Activated CD4-positive, CD25-positive, alpha-beta regulatory T cell treated with anti-CD3 and anti-CD28 coated beads, Interleukin-2, amount 50 U/mL, for 24 hours (primary cell): ENCODE measurements around the gene MYPN.
"Not testable (repeated sequence)": the region's sequence is repeated elsewhere in the genome, so short reads cannot be mapped to it uniquely, and the experiment has no call there.

ENCODE experiments used
- ATAC-seq, 2 donors: fragments of 150-1000 bp; cut with Tn5 transposase; one replicate each; pipeline ENCODE4 v1.10.0; 2021; ENCODE audit warnings: mild to moderate bottlenecking in 1 of 2, moderate library complexity in 1 of 2

MYPN gene

DNA sequence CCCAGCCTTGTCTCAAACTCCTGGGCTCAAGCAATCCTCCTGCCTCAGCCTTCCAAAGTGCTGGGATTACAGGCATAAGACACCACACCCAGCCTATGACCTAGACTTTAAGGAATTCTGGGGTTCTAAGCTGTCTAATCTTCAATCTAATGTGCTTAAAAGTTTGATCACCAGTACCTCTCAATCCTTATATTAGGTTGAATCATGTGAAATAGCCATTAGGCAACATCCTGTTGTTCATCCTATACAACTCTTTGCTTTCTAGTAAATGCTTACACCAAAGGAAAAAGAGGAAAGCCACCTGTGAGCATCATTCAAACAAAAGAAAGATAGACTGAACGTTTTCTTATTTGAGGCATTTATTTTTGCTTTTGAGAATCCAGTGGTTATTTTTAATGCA, 66.7 kb downstream of the MYPN start:
- ATAC-seq, result no peak

DNA sequence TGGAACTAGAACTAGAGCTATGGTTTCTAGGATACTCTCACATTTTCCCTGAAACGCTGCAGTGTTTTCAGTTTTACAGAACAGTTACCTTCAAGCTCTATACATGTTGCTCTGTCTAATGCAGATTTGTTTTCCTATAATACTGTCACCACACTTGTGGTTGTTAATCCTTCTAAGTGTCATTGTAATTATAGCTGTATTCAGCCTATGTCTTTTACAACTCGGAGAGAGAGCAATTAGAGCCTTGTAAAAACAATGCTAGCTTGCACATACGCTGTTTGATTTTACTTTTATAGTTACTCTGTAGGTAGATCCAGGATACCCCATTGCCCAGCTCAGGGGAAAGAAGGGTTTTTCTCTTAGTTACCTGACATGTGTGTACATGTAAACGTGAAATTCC, 67.5 kb downstream of the MYPN start:
- ATAC-seq, result no peak

DNA sequence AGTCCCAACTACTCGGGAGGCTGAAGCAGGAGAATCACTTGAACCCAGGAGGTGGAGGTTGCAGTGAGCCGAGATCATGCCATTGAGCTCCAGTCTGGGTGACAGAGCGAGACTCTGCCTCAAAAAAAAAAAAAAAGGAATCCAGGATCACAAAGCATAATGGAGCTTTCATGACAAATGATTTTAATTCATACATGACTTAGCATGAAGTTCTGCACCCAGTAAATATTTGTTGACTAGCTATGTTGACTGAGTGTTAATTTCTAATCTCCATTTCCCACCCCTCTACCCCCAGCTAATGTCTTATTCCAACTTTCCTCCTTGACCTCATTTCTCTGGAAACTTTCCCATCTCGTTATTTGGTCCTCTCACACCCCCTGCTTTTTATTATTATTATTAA, 69.3 kb downstream of the MYPN start:
- ATAC-seq, result no peak

DNA sequence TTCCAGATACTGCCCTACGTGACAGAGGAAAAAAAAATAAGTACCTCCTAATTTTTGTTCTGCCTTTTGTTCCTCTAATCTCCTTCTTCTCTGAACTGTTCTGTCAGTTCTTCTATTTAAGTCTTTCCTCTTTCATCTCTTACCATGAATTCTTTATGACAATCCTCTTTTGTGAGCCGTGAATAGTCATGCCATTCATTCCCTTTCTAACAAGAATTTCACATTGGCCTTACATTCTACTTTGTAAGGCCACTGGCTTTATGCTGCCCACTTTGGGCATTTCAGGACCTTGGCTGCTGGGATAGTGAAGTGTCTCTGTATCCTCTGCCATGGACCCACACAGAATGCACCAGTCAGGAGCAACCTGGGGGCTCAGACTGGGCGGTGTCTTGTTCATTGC, 69.7 kb downstream of the MYPN start:
- ATAC-seq, result no peak

DNA sequence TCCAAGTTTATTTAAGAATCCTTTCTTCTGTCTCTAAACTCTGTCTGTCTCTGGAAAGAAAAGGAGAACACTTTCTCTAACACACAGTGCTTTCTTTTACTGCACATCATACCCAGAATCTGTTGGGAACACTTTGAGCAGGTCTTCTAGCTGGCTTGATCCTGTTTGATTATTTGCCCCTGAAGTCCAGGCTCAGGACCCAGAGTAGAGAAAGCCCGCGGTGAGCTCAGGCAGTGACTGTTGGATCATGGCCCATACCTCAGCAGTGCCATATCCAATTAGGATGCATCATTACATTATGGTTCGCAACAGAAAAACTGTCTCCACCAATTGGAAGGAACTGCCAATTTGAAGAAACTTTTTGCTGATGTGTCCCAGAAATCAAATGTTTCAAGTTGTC, 71.2 kb downstream of the MYPN start:
- ATAC-seq, result no peak

DNA sequence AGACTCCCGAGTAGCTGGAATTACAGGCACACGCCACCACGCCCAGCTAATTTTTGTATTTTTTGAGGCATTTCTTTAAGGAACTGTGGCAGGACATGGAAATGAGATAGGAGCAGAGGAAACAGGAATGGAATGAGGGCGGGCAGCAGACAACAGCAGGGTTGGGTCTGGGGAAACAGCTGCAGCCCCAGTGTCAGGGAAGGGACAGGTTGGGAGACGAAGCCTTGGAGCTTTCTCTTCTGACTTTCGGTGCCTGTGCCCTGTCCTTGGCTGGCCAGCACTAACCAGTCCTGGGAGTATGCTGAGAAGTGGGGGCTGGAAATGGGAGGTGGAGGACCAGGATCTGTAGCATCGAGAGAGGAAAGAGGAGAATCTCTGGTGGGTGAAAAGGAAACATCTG, 75.3 kb downstream of the MYPN start:
- no peak for ATAC-seq

DNA sequence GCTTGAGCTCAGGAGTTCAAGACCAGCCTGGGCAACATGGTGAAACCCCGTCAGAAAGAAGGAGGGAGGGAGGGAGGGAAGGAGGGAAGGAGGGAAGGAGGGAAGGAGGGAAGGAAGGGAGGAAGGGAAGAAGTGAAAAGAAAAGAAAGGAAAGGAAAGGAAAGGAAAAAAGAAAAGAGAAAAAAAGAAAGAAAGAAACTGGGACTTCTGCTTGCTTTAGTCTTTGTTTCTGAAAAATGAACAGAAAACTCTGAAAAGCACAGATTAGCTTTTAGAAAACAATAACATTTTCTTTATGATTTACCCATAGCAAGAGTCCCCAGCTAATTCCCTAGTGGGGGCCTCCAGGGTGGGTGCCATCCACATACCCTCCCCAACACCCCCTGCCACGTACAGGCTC, 75.8 kb downstream of the MYPN start:
- no peak for ATAC-seq

DNA sequence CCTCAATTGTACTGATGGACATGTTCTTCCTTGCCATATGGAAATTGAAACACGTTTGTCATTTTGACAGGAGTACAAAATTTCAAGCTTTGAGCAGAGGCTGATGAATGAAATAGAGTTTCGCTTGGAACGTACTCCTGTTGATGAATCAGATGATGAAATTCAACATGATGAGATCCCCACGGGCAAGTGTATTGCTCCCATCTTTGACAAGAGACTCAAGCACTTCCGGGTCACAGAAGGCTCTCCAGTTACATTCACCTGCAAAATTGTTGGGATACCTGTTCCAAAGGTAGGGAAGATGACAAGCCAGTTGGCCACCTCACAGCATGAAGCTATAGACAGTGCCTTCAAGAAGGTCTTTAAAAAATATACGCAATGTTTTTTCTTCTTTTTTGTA, 79.5 kb downstream of the MYPN start:
- ATAC-seq, result no peak

DNA sequence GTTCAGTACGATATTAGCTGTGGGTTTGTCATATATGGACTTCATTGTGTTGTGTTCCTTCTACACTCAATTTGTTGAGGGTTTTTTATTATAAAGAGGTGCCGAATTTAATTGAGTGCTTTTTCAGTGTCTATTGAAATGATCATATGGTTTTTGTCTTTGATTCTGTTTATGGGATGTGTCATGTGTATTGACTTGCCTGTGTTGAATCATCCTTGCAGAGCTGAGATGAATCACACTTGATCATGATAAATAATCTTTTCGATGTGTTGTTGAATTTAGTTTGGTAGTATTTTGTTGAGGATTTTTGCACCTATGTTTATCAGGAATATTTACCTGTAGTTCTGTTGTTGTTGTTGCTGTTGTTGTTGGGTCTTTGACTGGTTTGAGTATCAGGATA, 82.8 kb downstream of the MYPN start:
- ATAC-seq, result no peak

DNA sequence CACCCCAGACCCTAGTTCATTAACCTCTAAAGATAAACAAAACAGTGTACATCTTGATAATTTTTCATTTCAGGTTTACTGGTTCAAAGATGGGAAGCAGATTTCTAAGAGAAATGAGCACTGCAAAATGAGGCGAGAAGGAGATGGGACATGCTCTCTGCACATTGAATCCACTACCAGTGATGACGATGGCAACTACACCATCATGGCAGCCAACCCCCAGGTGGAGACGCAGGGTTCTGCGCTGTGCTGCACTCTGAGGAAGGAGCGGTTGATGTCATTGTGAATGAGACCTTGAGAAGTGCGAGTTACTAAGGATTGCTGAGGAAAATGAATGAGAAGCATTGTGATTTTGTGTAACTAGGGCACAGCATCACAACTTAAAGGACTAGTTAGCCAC, 85.0 kb downstream of the MYPN start:
- no peak for ATAC-seq

DNA sequence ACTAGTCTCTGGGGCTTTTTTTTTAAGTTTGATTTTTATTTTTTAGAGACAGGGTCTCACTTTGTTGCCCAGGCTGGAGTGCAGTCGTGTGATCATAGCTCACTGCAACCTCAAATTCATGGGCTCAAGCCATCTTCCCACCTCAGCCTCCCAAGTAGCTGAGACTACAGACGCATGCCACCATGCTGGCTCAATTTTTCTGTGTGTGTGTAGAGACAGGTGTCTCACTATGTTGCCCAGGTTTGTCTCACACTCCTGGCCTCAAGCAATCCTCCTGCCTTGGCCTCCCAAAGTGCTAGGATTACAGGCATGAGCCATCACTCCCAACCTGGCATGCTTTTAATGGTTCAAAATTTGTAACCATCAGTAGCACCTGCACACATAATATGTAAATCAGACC, 86.5 kb downstream of the MYPN start:
- ATAC-seq, result not testable (repeated sequence)

DNA sequence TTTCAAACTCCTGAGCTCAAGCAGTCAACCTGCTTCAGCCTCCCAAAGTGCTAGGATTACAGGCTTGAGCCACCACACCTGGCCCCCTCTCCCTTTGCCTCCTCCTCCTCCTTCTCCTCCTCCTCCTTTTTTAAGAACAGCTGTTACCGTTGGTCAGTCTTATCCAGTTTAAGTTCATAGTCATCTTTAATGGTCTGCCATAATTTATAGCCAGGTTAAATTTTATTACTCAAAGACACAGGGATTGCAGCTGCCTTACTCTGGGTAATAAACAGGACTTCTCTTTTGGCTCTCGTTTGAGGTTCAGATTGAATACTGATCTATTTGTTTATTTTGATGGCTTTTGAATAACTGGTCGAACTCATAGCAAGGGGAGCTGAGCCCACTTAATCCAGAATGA, 87.4 kb downstream of the MYPN start:
- no peak for ATAC-seq

DNA sequence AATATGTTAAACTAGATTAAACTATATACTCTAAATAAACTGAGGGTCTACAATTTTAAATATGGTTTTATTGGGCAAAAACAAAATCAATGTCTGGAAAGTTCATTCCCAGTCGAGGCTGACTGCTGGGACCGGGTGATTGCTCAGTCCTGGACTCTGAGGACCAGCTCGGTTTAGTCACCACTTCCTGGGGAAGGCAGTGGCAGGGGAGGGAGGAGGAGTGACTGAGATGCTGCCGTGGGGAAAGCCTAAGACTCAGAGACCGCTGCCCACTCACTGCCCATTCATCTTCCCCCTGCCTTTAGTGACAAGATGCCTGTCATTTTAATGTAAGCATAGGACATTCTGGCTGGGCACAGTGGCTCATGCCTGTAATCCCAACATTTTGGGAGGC, 93.7 kb downstream of the MYPN start:
- no peak for ATAC-seq

DNA sequence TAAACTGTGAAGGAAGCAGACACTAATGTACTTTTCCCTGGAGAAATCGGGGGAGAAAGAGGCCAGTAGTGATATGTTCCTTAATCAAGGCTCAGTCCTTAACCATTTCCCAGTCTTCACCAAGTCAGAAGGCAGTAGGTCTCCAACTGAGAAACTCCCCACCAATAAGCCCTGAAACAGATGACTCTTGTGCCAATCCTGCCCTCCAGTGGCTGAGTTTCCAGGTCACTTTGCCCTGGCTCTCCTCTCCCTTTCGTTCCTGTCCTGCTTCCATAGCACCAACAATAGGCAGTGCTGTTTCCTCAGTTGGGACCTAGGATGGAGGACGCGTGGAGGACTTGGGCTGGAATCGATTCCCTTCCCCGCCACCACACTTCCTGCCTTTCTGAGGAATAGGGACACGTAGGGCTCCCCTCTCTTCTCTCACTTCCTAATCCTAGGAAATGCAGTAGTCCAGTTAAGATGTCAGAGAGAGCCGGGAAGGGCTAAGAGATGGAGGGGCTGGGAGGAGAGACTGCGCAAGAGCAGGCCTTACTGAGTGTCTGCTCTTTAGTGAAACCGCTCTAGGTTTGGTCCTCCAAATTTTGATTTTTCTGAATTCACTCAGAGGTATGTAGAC, 99.2 kb downstream of the MYPN start:
- ATAC-seq, result no peak

DNA sequence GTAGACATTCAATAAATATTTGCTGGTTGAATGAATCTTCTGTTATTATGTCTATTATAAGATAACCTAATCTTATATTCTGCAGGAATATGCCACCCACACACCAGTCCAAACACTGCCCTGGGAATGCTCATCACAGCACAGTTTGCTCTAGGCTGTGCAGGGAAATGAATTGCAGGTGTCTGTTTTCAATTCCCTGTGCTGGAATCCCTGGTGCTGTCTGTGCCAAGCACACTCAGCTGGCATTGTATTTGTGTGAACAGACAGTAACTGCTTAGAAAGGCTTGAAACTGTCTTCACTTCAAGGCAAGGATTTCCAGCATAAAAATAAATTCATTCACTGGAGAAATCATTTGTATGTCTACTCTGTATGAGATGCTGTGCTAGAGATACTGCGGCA, 102.4 kb downstream of the MYPN start:
- ATAC-seq, result no peak

DNA sequence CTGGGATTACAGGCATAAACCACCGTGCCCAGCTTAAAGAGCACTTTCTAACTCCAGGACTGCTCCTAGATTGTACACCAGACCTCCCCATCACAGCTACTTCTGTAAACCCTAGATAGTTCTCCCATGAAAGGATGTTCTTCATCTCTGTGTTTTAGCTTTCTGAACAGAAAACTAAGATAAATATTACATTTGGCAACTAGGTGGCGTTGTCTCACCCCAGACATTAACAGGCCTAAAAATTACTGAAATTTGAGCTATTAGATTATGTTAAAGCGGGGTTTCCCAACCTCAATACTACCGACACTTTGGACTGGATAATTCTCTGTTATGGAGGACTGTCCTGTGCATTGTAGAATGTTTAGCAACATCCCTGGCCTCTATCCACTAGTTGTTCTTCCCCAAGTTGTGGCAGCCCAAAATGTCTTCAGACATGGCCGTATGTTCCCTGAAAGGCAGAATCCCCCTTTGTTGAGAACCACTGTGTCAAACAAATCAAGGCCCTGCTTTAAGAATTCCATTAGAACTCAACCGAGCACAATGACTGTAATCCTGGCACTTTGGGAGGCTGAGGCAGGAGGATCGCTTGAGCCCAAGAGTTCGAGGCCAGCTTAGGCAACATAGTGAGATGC, 103.5 kb downstream of the MYPN start:
- no peak for ATAC-seq

DNA sequence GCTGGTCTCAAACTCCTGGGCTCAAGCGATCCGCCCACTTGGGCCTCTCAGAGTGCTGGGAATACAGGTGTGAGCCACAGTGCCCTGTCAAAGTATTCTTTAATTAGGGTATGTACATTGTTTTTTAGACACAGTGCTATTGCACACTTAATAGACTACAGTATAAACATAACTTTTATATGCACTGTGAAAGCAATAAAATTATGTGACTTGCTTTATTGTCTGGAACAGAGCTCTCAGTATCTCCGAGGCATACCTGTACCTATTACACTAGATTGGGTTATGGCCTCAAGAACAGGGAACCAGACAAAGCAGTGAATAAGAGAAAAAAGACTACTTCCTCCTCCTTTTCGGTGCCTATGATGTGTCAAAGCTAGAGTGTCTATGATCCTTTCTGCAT, 109.5 kb downstream of the MYPN start:
- no peak for ATAC-seq

DNA sequence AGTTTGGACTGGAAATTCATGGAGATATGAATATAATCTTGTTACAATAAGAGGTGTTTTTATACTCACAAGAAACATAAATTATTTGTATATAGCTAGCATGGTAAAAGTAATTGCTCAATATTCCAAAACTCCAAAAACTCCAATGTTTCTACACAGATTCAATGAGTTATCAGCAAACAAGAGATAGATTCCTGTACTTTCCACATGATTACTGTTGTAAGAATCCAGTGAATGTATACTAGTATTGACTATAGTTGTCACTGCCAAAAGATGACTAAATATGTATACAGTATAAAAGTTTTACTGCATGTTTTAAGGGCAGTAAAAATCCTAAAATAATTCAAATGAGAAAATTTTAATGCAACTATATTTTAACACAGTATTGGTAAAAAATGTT, 111.9 kb downstream of the MYPN start:
- ATAC-seq, result no peak

DNA sequence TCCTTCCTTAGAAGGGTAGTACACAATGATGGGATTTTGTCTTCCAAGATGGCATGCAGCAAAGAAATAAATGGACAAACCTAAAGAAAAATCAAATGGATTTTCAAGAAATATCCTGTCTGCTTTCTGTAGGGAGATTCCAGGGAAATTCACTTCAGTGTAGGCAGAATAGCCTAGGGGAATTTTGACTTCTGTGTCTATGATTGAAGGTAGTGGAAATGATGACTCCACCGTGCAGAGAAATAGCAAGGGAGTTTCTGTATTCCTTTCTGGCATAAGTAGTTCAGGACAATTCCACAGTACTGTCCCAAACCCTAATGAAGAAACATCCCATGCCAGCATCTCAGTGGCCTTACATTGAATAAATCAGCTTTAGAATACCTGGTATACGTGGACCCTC, 113.1 kb downstream of the MYPN start:
- ATAC-seq, result no peak

DNA sequence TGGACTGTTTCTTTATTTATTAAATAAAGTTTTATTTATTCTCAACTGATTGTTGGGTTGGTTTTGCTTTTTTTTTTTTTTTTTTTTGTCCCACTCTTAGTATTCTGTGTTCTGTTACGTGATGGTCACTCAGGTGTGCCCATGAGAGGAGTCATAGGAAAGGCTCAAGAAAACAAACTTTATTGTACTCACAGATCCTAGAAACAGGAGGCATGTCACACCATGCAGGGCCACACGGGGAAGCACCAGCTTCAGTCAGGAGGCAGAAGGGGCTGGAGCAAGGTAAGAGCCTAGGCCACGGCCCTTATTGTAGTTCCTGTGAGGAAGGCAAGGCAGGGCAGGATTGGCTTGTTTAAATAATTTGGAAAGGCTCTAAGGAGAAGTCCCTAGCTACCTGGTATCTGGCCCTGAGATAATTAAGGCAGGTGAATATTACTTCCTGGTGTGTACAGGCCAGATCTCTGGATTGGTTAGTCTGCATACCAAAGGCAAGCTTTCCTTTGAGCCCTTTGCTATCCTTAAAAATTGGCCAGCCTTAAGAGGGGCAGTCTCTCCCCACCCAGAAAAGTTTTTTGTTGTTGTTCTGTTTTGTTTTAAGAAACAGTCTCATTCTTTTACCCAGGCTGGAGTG, 114.4 kb downstream of the MYPN start:
- no peak for ATAC-seq

DNA sequence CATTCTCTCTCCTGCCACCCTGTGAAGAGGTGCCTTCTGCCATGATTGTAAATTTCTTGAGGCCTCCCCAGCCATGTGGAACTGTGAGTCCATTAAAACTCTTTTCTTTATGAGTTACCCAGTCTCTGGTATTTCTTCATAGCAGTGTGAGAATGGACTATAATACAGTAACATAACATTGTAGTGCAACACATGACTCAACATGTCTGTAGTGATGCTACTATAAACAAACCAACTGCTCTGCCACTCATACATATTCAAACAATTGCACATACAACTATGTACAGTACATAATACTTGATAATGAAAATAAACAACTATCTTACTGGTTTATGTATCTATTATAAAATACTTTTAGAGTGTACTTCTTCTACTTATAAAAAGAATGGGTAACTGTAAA, 115.5 kb downstream of the MYPN start:
- ATAC-seq, result no peak

DNA sequence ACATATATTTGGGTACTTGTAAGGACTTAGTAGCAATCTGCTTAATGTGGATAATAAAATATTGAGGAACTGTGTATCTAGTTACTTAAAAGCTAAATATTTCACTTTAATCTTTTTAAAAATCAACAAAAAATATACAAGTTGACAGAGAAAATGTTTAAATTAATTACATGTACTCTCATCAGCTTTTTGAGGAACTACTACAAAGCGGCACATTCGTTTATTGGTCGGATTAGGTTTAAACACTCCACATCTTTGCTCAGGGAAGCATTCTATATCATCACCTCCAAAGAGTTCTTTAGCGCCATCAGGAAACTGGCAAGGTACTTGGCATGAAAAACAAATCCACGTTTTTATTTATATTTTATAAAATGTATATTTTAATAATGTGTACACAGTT, 121.0 kb downstream of the MYPN start:
- no peak for ATAC-seq

DNA sequence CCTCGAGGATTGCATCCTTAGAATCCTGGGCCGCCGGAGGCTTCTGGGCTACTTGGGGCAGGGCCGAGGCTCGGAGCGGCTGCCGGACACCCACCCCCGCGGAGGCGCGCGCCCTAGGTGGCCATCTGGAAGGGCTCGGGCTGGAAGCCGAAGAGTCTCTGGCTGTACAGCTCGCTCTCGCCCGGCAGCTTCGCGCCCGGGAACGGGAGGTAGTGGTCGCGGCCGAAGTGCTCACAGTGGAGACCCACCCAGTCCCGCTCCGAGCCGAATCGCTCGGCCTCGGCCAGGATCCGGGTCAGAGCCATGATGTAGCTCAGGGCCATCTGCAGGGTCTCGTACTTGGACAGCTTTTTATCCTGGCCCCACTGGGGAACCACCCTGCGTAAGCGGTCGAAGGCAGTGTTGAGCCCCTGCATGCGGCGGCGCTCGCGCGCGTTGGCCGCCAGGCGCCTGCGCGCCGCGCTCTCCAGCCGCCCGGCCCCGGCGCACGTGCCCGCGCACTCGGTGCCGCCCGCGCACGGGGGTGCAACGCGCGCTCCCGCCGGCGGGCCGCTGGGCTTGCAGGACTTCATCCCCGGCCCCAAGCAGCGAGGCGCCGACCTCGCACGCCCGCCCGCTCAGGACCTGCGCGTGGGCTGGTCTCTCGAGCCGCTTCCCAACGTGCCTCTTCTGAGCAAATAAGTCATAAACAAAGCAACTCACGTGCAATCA, 122.0 kb downstream of the MYPN start:
- peak; percentile 64 to 69 for ATAC-seq

DNA sequence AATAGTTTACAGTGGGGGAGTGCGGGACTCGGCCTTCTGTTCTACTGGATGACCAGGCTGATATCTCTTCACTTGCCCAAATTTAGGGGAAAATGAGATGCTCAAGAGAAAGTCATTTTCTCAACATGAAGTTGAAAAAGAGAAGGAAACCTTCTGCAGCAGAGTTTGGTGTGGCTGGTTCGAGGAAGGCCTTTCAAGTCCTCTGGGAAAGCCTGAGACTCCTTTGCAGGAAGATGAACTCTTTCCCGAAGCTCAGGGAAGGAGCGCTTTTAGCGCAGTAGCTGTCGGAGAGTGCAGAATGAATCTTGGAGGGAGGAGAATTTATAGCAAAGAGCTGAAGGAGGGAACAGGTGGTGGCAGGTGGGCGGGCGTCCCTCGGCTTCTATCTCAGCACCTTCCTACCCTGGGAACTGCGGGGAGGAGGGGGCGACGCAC, 122.5 kb downstream of the MYPN start, which contains the start of gene ATOH7:
Gene ATOH7, minus strand, starts transcription at position 297 of the 435 bp plus-strand sequence. CDS start 436 bp downstream, outside the sequence.
- no peak for ATAC-seq
